SK-N-MC (cell line): ENCODE results near the gene SLC6A9.

Experiments used
- DNase-seq: peaks from one replicate; pipeline ENCODE4 v3.0.0-alpha.2; 2011; ENCODE audit warnings: low read depth, low spot score
- H3K27ac ChIP-seq: fragments of 200-600 bp; sonication (generic); 2 replicates; pipeline ENCODE4 v1.5.1; 2016; ENCODE audit warnings: mixed run types
- H3K36me3 ChIP-seq: fragments of 200-600 bp; sonication (generic); 2 replicates; pipeline ENCODE4 v1.6.1; 2017; ENCODE audit warnings: antibody characterized with exemption, low read length, mixed read lengths; ENCODE audit not compliant: insufficient read depth
- H3K4me3 ChIP-seq: fragments of 200-600 bp; sonication (generic); 2 replicates; pipeline ENCODE4 v1.5.1; 2016
- H3K9ac ChIP-seq: fragments of 200-600 bp; sonication (generic); 2 replicates; pipeline ENCODE4 v1.8.0; 2017; ENCODE audit warnings: mixed run types, mixed read lengths; ENCODE audit not compliant: insufficient read length
- H3K9me3 ChIP-seq: fragments of 200-600 bp; sonication (generic); 2 replicates; pipeline ENCODE4 v1.6.1; 2017; ENCODE audit warnings: low read depth, mild to moderate bottlenecking, antibody characterized with exemption, low read length, moderate library complexity, mixed read lengths
- EZH2 ChIP-seq: fragments of 200-600 bp; sonication (generic); IDR thresholded peaks from one replicate; pipeline ENCODE4 v1.6.1; 2017; ENCODE audit warnings: antibody characterized with exemption
- FOXP2 ChIP-seq: optimal IDR thresholded peaks from 2 replicates; pipeline ENCODE3; 2011; ENCODE audit warnings: mild to moderate bottlenecking, moderate library complexity; ENCODE audit not compliant: insufficient read depth; ENCODE audit errors: extremely low read length, control extremely low read depth
- POLR2AphosphoS5 ChIP-seq: IDR thresholded peaks from 2 replicates; pipeline ENCODE4 v1.6.1; 2012; ENCODE audit warnings: mild to moderate bottlenecking, low read depth, low read length, borderline replicate concordance

The SLC6A9 gene

DNA sequence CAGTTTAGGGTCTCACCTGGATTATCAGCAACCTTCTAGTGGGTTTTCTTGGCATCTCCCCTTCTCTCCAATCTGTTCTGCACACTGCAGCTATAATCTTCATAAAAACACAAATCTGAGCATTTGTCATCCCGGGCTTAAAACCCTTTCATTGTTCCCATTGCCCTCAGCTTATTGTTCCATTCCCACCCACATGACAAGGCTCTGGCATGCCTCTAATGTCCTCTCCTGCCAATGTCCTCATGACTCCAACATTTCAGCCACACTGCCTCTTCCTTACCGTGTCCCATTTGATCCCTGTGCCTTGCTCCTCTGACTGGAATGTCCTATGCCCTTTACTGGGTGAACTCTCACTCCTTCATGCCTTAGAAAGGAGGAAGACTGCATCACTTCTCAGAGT, 68.9 kb downstream of the SLC6A9 start:
- Histone ChIP-seq H3K4me3 (no peak overlapping the region), H3K27ac (no peak overlapping the region), H3K9ac (no peak overlapping the region), H3K36me3 (no peaks in the 10 kb centered on the region; the same call in 1 of the 2 replicates), H3K9me3 (no peaks in the 10 kb centered on the region)
- DNase-seq, result no peak
- TF ChIP-seq EZH2 (no peak), FOXP2 (no peak), POLR2AphosphoS5 (no peak)

DNA sequence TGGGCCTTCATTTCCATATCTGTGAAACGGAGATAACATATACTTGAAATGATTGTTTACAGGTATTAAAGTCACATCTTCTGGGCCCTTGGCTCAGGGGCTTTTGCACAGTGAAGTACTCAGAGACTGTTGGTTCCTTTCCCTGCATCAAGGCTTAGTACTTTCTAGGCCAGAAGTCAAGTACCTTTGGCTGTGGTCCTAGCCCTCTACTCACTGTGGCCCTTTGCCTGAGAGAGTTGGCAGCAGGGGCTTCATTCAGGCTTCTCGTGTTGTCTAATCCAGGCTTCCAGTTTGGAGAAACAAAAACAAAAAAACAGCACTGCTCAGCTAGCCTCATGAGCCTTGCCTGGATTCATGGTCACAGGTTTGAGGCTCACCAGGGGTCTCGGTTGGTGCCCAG, 69.6 kb downstream of the SLC6A9 start:
- Histone ChIP-seq H3K9ac (no peak overlapping the region), H3K4me3 (no peak overlapping the region), H3K9me3 (no peaks in the 10 kb centered on the region), H3K36me3 (no peaks in the 10 kb centered on the region; the same call in 1 of the 2 replicates), H3K27ac (no peak overlapping the region)
- DNase-seq, result no peak
- TF ChIP-seq FOXP2, result no peak
- no peak for TF ChIP-seq EZH2
- no peak for TF ChIP-seq POLR2AphosphoS5

DNA sequence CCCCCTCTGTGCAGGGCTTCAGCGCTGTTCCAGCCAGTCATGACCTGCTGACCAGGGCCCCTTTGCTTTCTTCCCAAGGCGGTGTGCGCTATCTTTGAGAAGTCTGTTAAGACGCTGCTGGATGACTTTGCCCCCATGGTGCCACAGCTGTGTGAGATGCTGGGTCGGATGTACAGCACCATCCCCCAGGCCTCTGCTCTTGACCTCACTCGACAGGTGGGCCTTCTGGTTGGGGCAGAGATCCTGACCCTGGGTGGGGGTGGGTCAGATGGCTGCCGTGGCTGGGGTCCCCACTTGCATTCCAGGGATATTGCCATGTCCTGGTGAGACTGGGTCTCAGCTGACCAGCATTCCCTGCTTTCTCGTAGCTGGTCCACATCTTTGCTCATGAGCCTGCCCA, 70.5 kb downstream of the SLC6A9 start:
- Histone ChIP-seq H3K9ac (no peak overlapping the region), H3K27ac (no peak overlapping the region), H3K4me3 (no peak overlapping the region), H3K9me3 (no peaks in the 10 kb centered on the region), H3K36me3 (no peaks in the 10 kb centered on the region; the same call in 1 of the 2 replicates)
- TF ChIP-seq POLR2AphosphoS5, result no peak
- DNase-seq, result no peak

DNA sequence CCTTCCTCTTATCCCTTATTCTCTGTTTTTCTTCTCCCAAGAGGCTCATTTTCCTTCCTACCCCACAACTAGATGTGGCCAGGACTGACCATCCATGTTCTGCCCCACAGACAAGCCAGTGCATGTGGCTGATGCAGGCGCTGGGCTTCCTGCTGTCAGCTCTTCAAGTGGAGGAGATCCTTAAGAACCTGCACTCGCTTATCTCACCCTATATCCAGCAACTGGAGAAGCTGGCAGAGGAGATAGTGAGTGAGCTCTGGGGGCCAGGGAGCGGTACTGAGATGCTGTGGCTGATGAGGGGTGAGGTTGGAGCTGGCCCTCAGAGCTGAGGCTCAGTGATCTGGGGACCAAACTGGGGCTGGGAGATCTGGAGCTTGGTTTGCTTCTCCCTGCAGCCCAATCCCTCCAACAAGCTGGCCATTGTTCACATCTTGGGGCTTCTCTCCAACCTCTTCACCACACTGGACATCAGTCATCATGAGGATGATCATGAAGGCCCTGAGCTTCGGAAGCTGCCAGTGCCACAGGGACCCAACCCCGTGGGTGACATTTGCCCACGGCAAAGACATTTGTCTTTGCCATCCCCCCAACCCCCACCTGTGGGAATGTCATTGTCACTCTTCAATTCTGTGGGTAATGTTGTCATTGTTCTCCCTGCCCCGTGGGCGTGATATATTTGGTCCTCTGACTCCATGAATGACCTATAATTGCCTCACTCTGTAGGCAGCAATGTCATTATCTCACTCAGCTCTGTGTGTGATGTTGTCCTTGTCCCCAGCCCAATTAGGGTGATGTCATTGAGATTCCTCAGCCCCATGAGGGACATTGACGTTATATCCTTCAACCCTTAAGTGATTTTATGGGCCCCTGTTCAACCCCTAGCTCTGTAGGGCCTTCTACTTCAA, 72.7 kb downstream of the SLC6A9 start:
- no peak for DNase-seq

DNA sequence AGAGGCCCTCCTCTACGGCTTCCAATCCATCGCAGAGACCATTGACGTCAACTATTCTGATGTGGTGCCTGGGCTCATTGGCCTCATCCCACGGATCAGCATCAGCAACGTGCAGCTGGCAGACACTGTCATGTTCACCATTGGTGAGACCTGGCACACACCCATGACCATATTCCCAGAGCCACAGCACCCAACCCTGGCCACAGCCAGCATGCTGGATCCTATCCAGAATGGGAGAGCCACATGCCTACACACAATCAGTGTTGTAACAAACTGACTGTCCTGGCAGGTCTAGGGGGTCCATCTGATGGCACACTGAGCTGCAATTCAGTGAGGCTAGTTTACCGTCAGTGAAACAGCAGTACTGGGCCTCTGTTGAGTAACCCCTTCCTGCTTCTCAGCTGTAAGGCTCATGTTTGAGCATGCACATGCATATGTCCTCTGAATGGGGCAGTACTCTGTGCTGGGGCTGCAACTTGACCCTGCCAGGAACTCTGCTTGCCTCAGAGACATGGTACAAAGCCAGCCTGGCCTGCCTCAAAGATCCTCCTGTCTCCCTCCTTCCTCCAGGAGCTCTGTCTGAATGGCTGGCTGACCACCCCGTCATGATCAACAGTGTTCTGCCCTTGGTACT, 73.7 kb downstream of the SLC6A9 start:
- H3K36me3 ChIP-seq, result no peaks in the 10 kb centered on the region; the same call in 1 of the 2 replicates
- no peak overlapping the region for H3K9ac ChIP-seq
- no peaks in the 10 kb centered on the region for H3K9me3 ChIP-seq
- TF ChIP-seq POLR2AphosphoS5, result no peak
- no peak for TF ChIP-seq FOXP2
- TF ChIP-seq EZH2, result no peak
- H3K27ac ChIP-seq, result no peak overlapping the region
- no peak overlapping the region for H3K4me3 ChIP-seq
- DNase-seq, result no peak

More for the DNA sequence above, 72.7 kb downstream of the SLC6A9 start:
- H3K36me3 ChIP-seq, result no peaks in the 10 kb centered on the region; the same call in 1 of the 2 replicates
- TF ChIP-seq FOXP2 (no peak), EZH2 (no peak), POLR2AphosphoS5 (no peak)
- H3K9me3 ChIP-seq, result no peaks in the 10 kb centered on the region
- no peak overlapping the region for H3K9ac ChIP-seq
- no peak overlapping the region for H3K27ac ChIP-seq
- no peak overlapping the region for H3K4me3 ChIP-seq

DNA sequence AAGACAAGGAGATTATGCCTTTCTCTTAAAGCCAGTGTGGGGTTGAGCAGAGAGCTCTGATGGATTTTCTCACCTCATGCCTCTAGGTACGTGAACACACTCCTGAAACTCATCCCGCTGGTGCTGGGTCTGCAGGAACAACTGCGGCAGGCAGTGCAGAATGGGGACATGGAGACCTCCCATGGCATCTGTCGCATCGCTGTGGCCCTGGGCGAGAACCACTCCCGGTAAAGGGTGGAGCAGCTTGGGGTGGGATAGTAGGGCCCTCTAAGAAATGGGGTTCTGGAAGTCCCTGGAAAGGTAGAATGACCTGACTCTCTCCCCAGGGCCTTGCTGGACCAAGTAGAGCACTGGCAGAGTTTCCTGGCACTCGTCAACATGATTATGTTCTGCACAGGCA, 75.0 kb downstream of the SLC6A9 start:
- Histone ChIP-seq H3K4me3 (no peak overlapping the region), H3K9me3 (no peaks in the 10 kb centered on the region), H3K9ac (no peak overlapping the region), H3K36me3 (no peaks in the 10 kb centered on the region; the same call in 1 of the 2 replicates), H3K27ac (no peak overlapping the region)
- DNase-seq, result no peak
- no peak for TF ChIP-seq FOXP2
- TF ChIP-seq POLR2AphosphoS5, result no peak
- no peak for TF ChIP-seq EZH2

DNA sequence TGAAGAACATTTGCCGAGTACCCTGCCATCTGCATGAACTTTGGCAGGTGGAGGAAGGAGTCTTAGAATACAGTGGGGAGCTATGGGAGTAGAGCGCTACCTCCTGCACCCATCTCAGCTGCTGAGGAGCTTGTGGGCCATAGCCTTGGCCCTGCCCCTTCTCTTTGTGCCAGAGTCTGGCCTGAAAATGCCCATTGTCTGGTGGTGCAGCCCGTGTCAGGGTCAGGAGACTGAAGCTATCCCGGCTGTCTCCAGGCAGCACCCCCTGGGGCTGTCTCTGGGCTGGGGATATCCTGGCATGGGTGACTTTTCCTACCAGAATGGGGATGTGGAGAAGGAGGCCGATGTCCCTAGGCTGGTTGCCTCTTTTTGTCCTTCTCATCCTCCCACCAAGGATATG, 77.2 kb downstream of the SLC6A9 start:
- peaks cover 10% of the 10 kb centered on the region for H3K36me3 ChIP-seq
- DNase-seq, result no peak
- H3K4me3 ChIP-seq, result no peak overlapping the region
- no peak overlapping the region for H3K27ac ChIP-seq
- no peaks in the 10 kb centered on the region for H3K9me3 ChIP-seq
- no peak for TF ChIP-seq POLR2AphosphoS5
- no peak for TF ChIP-seq EZH2
- no peak for TF ChIP-seq FOXP2
- H3K9ac ChIP-seq, result no peak overlapping the region

DNA sequence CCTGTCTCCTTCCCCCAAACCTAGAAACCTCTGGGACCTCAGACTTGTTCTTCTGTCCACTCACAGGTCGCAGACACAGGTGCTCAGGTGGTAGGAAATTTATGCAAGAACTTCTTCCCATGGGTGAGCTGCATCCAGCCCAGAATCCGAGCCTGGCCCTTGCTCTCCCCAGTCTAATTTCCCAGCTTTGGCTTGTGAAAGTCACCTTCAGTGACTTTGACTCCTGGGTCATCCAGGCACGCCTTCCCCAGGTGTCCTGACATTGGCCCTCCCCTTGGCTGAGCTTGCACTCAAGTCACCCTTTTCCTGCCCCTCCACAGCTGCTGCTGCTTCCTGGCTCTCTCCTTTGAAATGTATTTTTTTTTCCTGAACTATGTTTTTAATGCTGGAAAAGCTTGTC, 77.9 kb downstream of the SLC6A9 start:
- Histone ChIP-seq H3K9ac (no peak overlapping the region), H3K27ac (no peak overlapping the region)

More for the DNA sequence above, 77.9 kb downstream of the SLC6A9 start:
- no peaks in the 10 kb centered on the region for H3K9me3 ChIP-seq
- TF ChIP-seq EZH2 (no peak), FOXP2 (no peak), POLR2AphosphoS5 (no peak)
- H3K36me3 ChIP-seq, result peaks cover 10% of the 10 kb centered on the region
- no peak for DNase-seq
- H3K4me3 ChIP-seq, result no peak overlapping the region
